Lower lobe of right lung (tissue), 2 donors: ENCODE measurements around the gene TRRAP. TPM values are rescaled to one million over a fixed set of nuclear protein-coding genes. Genes with fewer than 3 reads are reported as not detected.

Experiments used
- ATAC-seq, 2 donors: fragments of 200-7000 bp; cut with Tn5 transposase; one replicate each; pipeline ENCODE4 v1.9.1; 2020 to 2022; ENCODE audit warnings: mild to moderate bottlenecking in 2 of 2, moderate library complexity in 2 of 2
- DNase-seq: peaks from one replicate; pipeline ENCODE4 v3.0.0-alpha.2; 2020
- H3K27ac ChIP-seq: fragments of 200-600 bp; one replicate; pipeline ENCODE4 v1.8.0; 2022
- H3K27me3 ChIP-seq: fragments of 200-600 bp; one replicate; pipeline ENCODE4 v1.8.0; 2022; ENCODE audit warnings: low read depth
- H3K36me3 ChIP-seq: fragments of 200-600 bp; one replicate; pipeline ENCODE4 v1.8.0; 2022; ENCODE audit warnings: mild to moderate bottlenecking
- H3K4me1 ChIP-seq: fragments of 200-600 bp; one replicate; pipeline ENCODE4 v1.8.0; 2022
- H3K4me3 ChIP-seq: fragments of 200-600 bp; one replicate; pipeline ENCODE4 v1.8.0; 2022; ENCODE audit warnings: mild to moderate bottlenecking
- H3K9me3 ChIP-seq: fragments of 200-600 bp; one replicate; pipeline ENCODE4 v1.8.0; 2022
- CTCF ChIP-seq: fragments of 200-600 bp; IDR thresholded peaks from one replicate; pipeline ENCODE4 v1.8.0; 2022; ENCODE audit warnings: antibody characterized with exemption, mild to moderate bottlenecking
- intact Hi-C: fragments of 100-400 bp; cut with DNase I; formaldehyde crosslinking; loops from one replicate; pipeline ENCODE4 v1.11.0; 2022
- total RNA-seq: library from RNA; stranded (reverse); fragmentation: NEBNext Ultra II Directional; extraction: Animal tissue kit (Norgen Biotek cat#: 25700); gene quantifications from one replicate; pipeline ENCODE4 v1.2.1, GENCODE V29; 2021
- donor health status: DM: no; HTN: yes; CAD: no; lungs with severe emphysema.

Gene TRRAP
- total RNA-seq, 1 donor from 2014 or later, result 38.5 TPM

GRCh38 chr7:98913612-98914011 lies 35.3 kb downstream of the TRRAP start:
- H3K36me3 ChIP-seq, result peaks cover 99% of the 10 kb centered on the region
- no peak overlapping the region for H3K27ac ChIP-seq
- no peak overlapping the region for H3K4me3 ChIP-seq
- no peak for ATAC-seq
- TF ChIP-seq CTCF, result no peak
- no peaks in the 10 kb centered on the region for H3K9me3 ChIP-seq
- H3K4me1 ChIP-seq, result no peaks in the 10 kb centered on the region
- no peaks in the 10 kb centered on the region for H3K27me3 ChIP-seq
- intact Hi-C loops, result no loop called here
- no peak for DNase-seq

GRCh38 chr7:98917331-98917730 lies 39.0 kb downstream of the TRRAP start:
- intact Hi-C loops, result no loop called here
- H3K36me3 ChIP-seq, result peaks cover 99% of the 10 kb centered on the region
- H3K27ac ChIP-seq, result no peak overlapping the region
- no peak for TF ChIP-seq CTCF
- DNase-seq, result no peak
- H3K27me3 ChIP-seq, result no peaks in the 10 kb centered on the region
- ATAC-seq, result no peak
- H3K9me3 ChIP-seq, result no peaks in the 10 kb centered on the region
- peaks cover 3% of the 10 kb centered on the region for H3K4me1 ChIP-seq
- H3K4me3 ChIP-seq, result no peak overlapping the region

- ATAC-seq (no peak), DNase-seq (no peak)
- TF ChIP-seq CTCF, result no peak
- peaks cover 99% of the 10 kb centered on the region for H3K36me3 ChIP-seq
- H3K27ac ChIP-seq, result no peak overlapping the region
- H3K9me3 ChIP-seq, result no peaks in the 10 kb centered on the region
- H3K4me1 ChIP-seq, result peaks cover 17% of the 10 kb centered on the region
- no peak overlapping the region for H3K4me3 ChIP-seq
- no peaks in the 10 kb centered on the region for H3K27me3 ChIP-seq
- intact Hi-C loops, result no loop called here
Measured at GRCh38 chr7:98921608-98922372, 43.5 kb downstream of the TRRAP start.

- Histone ChIP-seq H3K4me3 (no peak overlapping the region), H3K9me3 (no peaks in the 10 kb centered on the region), H3K36me3 (peaks cover 99% of the 10 kb centered on the region), H3K4me1 (peaks cover 17% of the 10 kb centered on the region), H3K27ac (no peak overlapping the region), H3K27me3 (no peaks in the 10 kb centered on the region)
- TF ChIP-seq CTCF, result no peak
- ATAC-seq (peak; percentile 91 to 93), DNase-seq (peak; percentile 72)
- intact Hi-C loops, result no loop called here
Measured at GRCh38 chr7:98922392-98923187, 44.3 kb downstream of the TRRAP start.

GRCh38 chr7:98923512-98923911 lies 45.2 kb downstream of the TRRAP start:
- Histone ChIP-seq H3K4me3 (no peak overlapping the region), H3K9me3 (no peaks in the 10 kb centered on the region), H3K36me3 (peaks cover 99% of the 10 kb centered on the region), H3K27me3 (no peaks in the 10 kb centered on the region), H3K4me1 (peaks cover 17% of the 10 kb centered on the region), H3K27ac (no peak overlapping the region)
- intact Hi-C loops, result no loop called here
- no peak for TF ChIP-seq CTCF
- ATAC-seq (no peak), DNase-seq (no peak)
